K562 (cell line): ENCODE data around the gene TACC3. TPM values are rescaled to one million over a fixed set of nuclear protein-coding genes. Genes with fewer than 3 reads are reported as not detected.

Experiments used
- ATAC-seq: fragments of 200-7000 bp; cut with Tn5 transposase; 3 replicates; pipeline ENCODE4 v1.9.1; 2020; ENCODE audit warnings: moderate library complexity
- BruUV-seq: library from RNA; stranded (reverse); fragments of 400-500 nt; replicated peaks from 2 replicates; lab custom pipeline; 2021; lab: Mats Ljungman, UMichigan
- CTCF ChIA-PET: fragments of 300-600 bp; formaldehyde crosslinking; extraction: SDS; loops from one replicate; lab custom pipeline; 2021; ENCODE audit warnings: low intra/inter-chr PET ratio; lab: Yijun Ruan, JAX
- POLR2A ChIA-PET: fragments of 300-600, 350-650 bp; sonication (Branson Sonifier 250); formaldehyde crosslinking; extraction: SDS; loops from one replicate; lab custom pipeline; 2021; ENCODE audit warnings: antibody characterized with exemption, inconsistent platforms; lab: Yijun Ruan, JAX
- DNase-seq, 4 experiments: peaks; one replicate each; pipeline versions ENCODE4 v3.0.0 to v3.0.0-alpha.2; 2011 to 2018; ENCODE audit warnings: low spot score in 3 of 4, mixed read lengths in 3 of 4; ENCODE audit errors: extremely low read depth in 1 of 4
- FAIRE-seq: peaks from 2 replicates; lab custom pipeline; 2011; peaks lifted over from hg19 to GRCh38; lab: Jason Lieb, UNC
- H2AFZ ChIP-seq: 2 replicates; pipeline ENCODE4 v1.6.0; 2011; ENCODE audit warnings: low read depth, low read length, control low read depth, inconsistent platforms
- H3K27ac ChIP-seq: fragments of 200-600 bp; 3 replicates; pipeline ENCODE4 v1.8.0; 2011; ENCODE audit warnings: low read depth, mild to moderate bottlenecking, control low read depth, inconsistent platforms, low read length, moderate library complexity, mixed read lengths; ENCODE audit errors: extremely low read depth
- H3K27me3 ChIP-seq, 2 experiments: fragments of 300-600 bp in 1 of 2; 2 replicates in 1 of 2; 3 replicates in 1 of 2; pipeline versions ENCODE4 v1.6.0 to v1.8.0; 2011; ENCODE audit warnings: inconsistent platforms in 2 of 2, low read length in 2 of 2, mild to moderate bottlenecking in 1 of 2, mixed read lengths in 1 of 2, moderate library complexity in 1 of 2; ENCODE audit not compliant: control insufficient read depth in 2 of 2, insufficient read depth in 2 of 2
- H3K36me3 ChIP-seq: fragments of 300-600 bp; 3 replicates; pipeline ENCODE4 v1.8.0; 2011; ENCODE audit warnings: mild to moderate bottlenecking, low read length, inconsistent platforms; ENCODE audit not compliant: control insufficient read depth, insufficient read depth
- H3K4me1 ChIP-seq, 2 experiments: fragments of 200-600 bp in 1 of 2; replicated peaks in 1 of 2; 2 replicates in 1 of 2; 3 replicates in 1 of 2; pipeline versions ENCODE4 v1.5.1 to v1.8.0; 2011; ENCODE audit warnings: inconsistent platforms in 2 of 2, low read length in 2 of 2, mild to moderate bottlenecking in 1 of 2, mixed read lengths in 1 of 2, moderate library complexity in 1 of 2; ENCODE audit not compliant: control insufficient read depth in 2 of 2, insufficient read depth in 2 of 2
- H3K4me2 ChIP-seq: 2 replicates; pipeline ENCODE4 v1.6.1; 2011; ENCODE audit warnings: low read length, control low read depth, inconsistent platforms, mixed read lengths; ENCODE audit not compliant: insufficient read depth
- H3K4me3 ChIP-seq: fragments of 200-600 bp; sonication (generic), shearing (Covaris generic); 2 replicates; pipeline ENCODE4 v1.5.1; 2016; ENCODE audit warnings: control low read depth, inconsistent platforms
- H3K79me2 ChIP-seq: fragments of 200-600 bp; 3 replicates; pipeline ENCODE4 v1.8.0; 2011; ENCODE audit warnings: low read length, inconsistent platforms; ENCODE audit not compliant: control insufficient read depth, insufficient read depth
- H3K9ac ChIP-seq, 2 experiments: 2 replicates each; pipeline versions ENCODE4 v1.6.0 to v1.6.1; 2011; ENCODE audit warnings: low read depth in 2 of 2, low read length in 2 of 2, control low read depth in 1 of 2, inconsistent platforms in 1 of 2, mild to moderate bottlenecking in 1 of 2, mixed read lengths in 1 of 2; ENCODE audit not compliant: insufficient read depth in 1 of 2
- H3K9me1 ChIP-seq: one replicate; pipeline ENCODE4 v1.6.0; 2011; ENCODE audit warnings: inconsistent platforms, mild to moderate bottlenecking, low read length, moderate library complexity; ENCODE audit not compliant: control insufficient read depth, insufficient read depth
- H3K9me3 ChIP-seq: replicated peaks from 2 replicates; pipeline ENCODE4 v1.5.1; 2011; ENCODE audit warnings: low read depth, low read length, inconsistent platforms; ENCODE audit not compliant: control insufficient read depth, insufficient read depth
- H4K20me1 ChIP-seq: replicated peaks from 2 replicates; pipeline ENCODE4 v1.6.1; 2011; ENCODE audit warnings: low read length, inconsistent platforms, mixed read lengths; ENCODE audit not compliant: control insufficient read depth, insufficient read depth
- CAMTA2 ChIP-seq: fragments of 250-450 bp; sonication (Bioruptor Pico); conservative IDR thresholded peaks from 2 replicates; pipeline ENCODE4 v1.5.1; 2022
- CBX3 ChIP-seq, 2 experiments: IDR thresholded peaks; 1 replicate in 1 of 2; 2 replicates in 1 of 2; pipeline ENCODE4 v1.6.1; 2012; ENCODE audit warnings: inconsistent platforms in 2 of 2, low read length in 2 of 2, borderline replicate concordance in 1 of 2, control low read depth in 1 of 2
- CC2D1A ChIP-seq: fragments of 450-650 bp; IDR thresholded peaks from 2 replicates; pipeline ENCODE4 v1.6.1; 2017; ENCODE audit warnings: mild to moderate bottlenecking
- ETV6 ChIP-seq, 3 experiments: fragments of 150-350 bp in 1 of 3; sonication (generic) in 1 of 3; formaldehyde crosslinking in 1 of 3; IDR thresholded peaks; 2 replicates each; pipeline versions ENCODE4 v1.6.1 to v1.8.0; 2014 to 2022; ENCODE audit warnings: borderline replicate concordance in 2 of 3, low read depth in 2 of 3, antibody characterized with exemption in 1 of 3, low read length in 1 of 3, mild to moderate bottlenecking in 1 of 3, missing genetic modification reagents in 1 of 3
- HSF4 ChIP-seq: fragments of 250-450 bp; sonication (Bioruptor Pico); IDR thresholded peaks from 2 replicates; pipeline ENCODE4 v2.1.2; 2022; ENCODE audit warnings: mild to moderate bottlenecking, moderate library complexity, borderline replicate concordance
- KAT7 ChIP-seq: sonication (generic); formaldehyde crosslinking; IDR thresholded peaks from 2 replicates; pipeline ENCODE4 v1.8.0; 2022; ENCODE audit warnings: missing genetic modification reagents, mild to moderate bottlenecking, borderline replicate concordance
- L3MBTL2 ChIP-seq: fragments of 450-650 bp; IDR thresholded peaks from 2 replicates; pipeline ENCODE4 v1.6.1; 2016; ENCODE audit warnings: mild to moderate bottlenecking, moderate library complexity
- LARP7 ChIP-seq: fragments of 450-650 bp; IDR thresholded peaks from 2 replicates; pipeline ENCODE4 v1.6.1; 2016
- MAFK ChIP-seq: IDR thresholded peaks from 2 replicates; pipeline ENCODE4 v1.6.1; 2011; ENCODE audit warnings: low read length, improper control_type of control experiment
- PML ChIP-seq: IDR thresholded peaks from 2 replicates; pipeline ENCODE4 v1.6.1; 2012; ENCODE audit warnings: low read length, inconsistent platforms
- POLR2A ChIP-seq: fragments of 450-650 bp; conservative IDR thresholded peaks from 2 replicates; pipeline ENCODE4 v1.6.1; 2016
- PURB ChIP-seq: sonication (generic); formaldehyde crosslinking; IDR thresholded peaks from 2 replicates; pipeline ENCODE4 v1.9.0; 2021; ENCODE audit warnings: low read depth, mild to moderate bottlenecking, missing genetic modification reagents
- SMARCC2 ChIP-seq: fragments of 450-650 bp; IDR thresholded peaks from 2 replicates; pipeline ENCODE4 v1.6.1; 2017; ENCODE audit warnings: antibody characterized with exemption, moderate library complexity, mild to moderate bottlenecking, low read depth
- SRSF9 ChIP-seq: fragments of 200-400 bp; formaldehyde crosslinking; IDR thresholded peaks from 2 replicates; pipeline ENCODE4 v1.6.1; 2017; ENCODE audit warnings: low read depth, low read length, borderline replicate concordance
- ZNF174 ChIP-seq: fragments of 250-450 bp; sonication (Bioruptor Pico); IDR thresholded peaks from 2 replicates; pipeline ENCODE4 v1.4.0; 2020; ENCODE audit warnings: mild to moderate bottlenecking
- ZNF347 ChIP-seq: fragments of 450-650 bp; formaldehyde crosslinking; IDR thresholded peaks from 2 replicates; pipeline ENCODE4 v1.4.0; 2020; ENCODE audit warnings: low read depth, mild to moderate bottlenecking, moderate library complexity
- ZNF699 ChIP-seq: fragments of 250-450 bp; sonication (Bioruptor Pico); IDR thresholded peaks from 2 replicates; pipeline ENCODE4 v1.8.0; 2021; ENCODE audit warnings: mild to moderate bottlenecking, moderate library complexity; ENCODE audit not compliant: insufficient replicate concordance
- WGBS: fragments of 100-300 bp; shearing (Covaris generic); methylation state at CpG from one replicate; pipeline ENCODE4 v1.1.6; 2016; ENCODE audit warnings: low coverage, mixed read lengths; ENCODE audit not compliant: insufficient coverage; ENCODE audit errors: missing lambda C conversion rate; 5-methylcytosine and 5-hydroxymethylcytosine counted together
- in situ Hi-C: fragments of 300-500 bp; cut with MboI; formaldehyde crosslinking; loops from 4 replicates; pipeline ENCODE4 v1.15.0; 2018; ENCODE audit warnings: inconsistent platforms, mixed read lengths
- intact Hi-C: fragments of 100-400 bp; cut with micrococcal nuclease; formaldehyde crosslinking; loops from 2 replicates; pipeline ENCODE4 v1.14.2; 2022
- polyA plus RNA-seq, 8 experiments: library from polyadenylated mRNA; depleted of rRNA in 4 of 8; stranded (reverse) in 5 of 8; unstranded in 3 of 8; fragments of >200 nt; fragmentation: Nextera tagmentation in 2 of 8; fragmentation: Illumina TruSeq in 1 of 8; extraction: Ambion mirVana in 2 of 8; extraction: Trizol in 1 of 8; gene quantifications; 2 replicates each; pipeline versions ENCODE4 v1.2.1 to v1.2.3, GENCODE V29; 2011 to 2014; ENCODE audit warnings: inconsistent platforms in 1 of 8, missing spikeins in 1 of 8
- total RNA-seq, 7 experiments: library from RNA; depleted of rRNA in 6 of 7; stranded (reverse); fragments of >200 nt in 6 of 7; fragmentation: Illumina TruSeq in 2 of 7; extraction: Trizol in 2 of 7; gene quantifications; 2 replicates each; pipeline versions ENCODE4 v1.2.1 to v1.2.3, GENCODE V29; 2011 to 2021; ENCODE audit warnings: low replicate concordance in 1 of 7
- TF ChIP-seq, protein P1 (sequence below): fragments of 450-650 bp; formaldehyde crosslinking; IDR thresholded peaks from 2 replicates; pipeline ENCODE4 v1.4.0; 2022; ENCODE audit warnings: missing genetic modification characterization
- TF ChIP-seq, protein P2 (sequence below): fragments of 200-800 bp; sonication (Bioruptor generic); IDR thresholded peaks from 2 replicates; pipeline ENCODE4 v1.6.1; 2017; ENCODE audit warnings: missing genetic modification characterization, missing compliant biosample characterization
- TF ChIP-seq, protein P3 (sequence below): fragments of 250-450 bp; sonication (Bioruptor Pico); IDR thresholded peaks from 2 replicates; pipeline ENCODE4 v1.6.1; 2021; ENCODE audit warnings: mild to moderate bottlenecking

The TACC3 gene
- total and polyA plus RNA-seq, 9 of the 15 experiments (the other 6 are each of a cell fraction or from before 2014, with no cell fraction given), result 1.9 to 122 (median 55.6) TPM

DNA sequence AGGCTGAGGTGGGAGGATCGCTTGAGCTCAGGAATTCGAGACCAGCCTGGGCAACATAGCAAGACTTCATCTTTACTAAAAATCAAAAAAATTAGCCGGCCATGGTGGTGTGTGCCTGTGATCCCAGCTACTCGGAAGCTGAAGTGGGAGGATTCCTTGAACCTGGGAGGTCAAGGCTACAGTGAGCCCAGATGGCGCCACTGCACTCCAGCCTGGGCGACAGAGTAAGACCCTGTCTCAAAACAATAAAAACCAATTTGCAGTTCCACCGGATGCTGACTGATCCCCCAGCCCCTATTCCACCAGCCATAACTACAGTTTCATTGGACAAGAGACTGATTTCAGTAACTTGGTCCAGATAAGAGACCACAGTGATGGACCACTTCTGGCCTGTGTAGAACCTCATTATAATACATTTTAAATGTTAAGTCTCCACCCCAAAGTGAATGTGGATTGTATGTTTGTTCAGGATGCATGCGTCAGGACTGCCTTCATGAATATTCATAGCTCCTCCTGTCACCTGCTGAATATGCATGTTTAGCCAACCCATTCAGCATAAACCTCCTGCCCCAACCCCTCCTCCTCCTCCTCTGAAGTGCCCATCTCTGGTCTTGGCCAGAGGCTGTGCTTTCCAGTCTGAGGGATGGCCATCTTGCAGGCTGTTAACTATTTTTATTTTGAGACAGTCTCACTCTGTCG is 6.9 kb upstream of the TACC3 start:
- intact Hi-C loops, result no loop called here
- BruUV-seq, result no TSS peak
- Histone ChIP-seq H2AFZ (no peak overlapping the region), H3K36me3 (peaks cover 58% of the 10 kb centered on the region; the same call in 2 of the 3 replicates), H3K9me1 (no peaks in the 10 kb centered on the region), H3K4me3 (peak overlapping the region; percentile 86), H3K9ac (peak overlapping the region; percentile 95 to 100; a peak in 3 of 4 replicates), H3K27ac (peak overlapping the region; percentile 100), H3K9me3 (no peaks in the 10 kb centered on the region), H3K4me1 (peaks cover 25 to 76% of the 10 kb centered on the region in 2 experiments; a peak in 4 of 5 replicates), H3K4me2 (peak overlapping the region; percentile 98), H3K79me2 (peaks cover 92% of the 10 kb centered on the region), H3K27me3 (no peaks in the 10 kb centered on the region), H4K20me1 (peaks cover 16% of the 10 kb centered on the region; the same call in 1 of the 2 replicates)
- ChIA-PET CTCF (no interaction called here), POLR2A (interaction anchor here (0.6 to 2.1 kb wide), 3 partner anchors 14 to 74 kb away, joined by 3 to 7 read pairs (median 4); no protein-coding TSS in a partner anchor)
- WGBS, result 15% methylated on average over 9 of the region's 9 CpGs
- peak; percentile 15 for ATAC-seq
- peak in 1 of 4 experiments; percentile 65 for DNase-seq
- in situ Hi-C loops, result no loop called here
- peak; percentile 88 for FAIRE-seq
- TF ChIP-seq, protein P1, sequence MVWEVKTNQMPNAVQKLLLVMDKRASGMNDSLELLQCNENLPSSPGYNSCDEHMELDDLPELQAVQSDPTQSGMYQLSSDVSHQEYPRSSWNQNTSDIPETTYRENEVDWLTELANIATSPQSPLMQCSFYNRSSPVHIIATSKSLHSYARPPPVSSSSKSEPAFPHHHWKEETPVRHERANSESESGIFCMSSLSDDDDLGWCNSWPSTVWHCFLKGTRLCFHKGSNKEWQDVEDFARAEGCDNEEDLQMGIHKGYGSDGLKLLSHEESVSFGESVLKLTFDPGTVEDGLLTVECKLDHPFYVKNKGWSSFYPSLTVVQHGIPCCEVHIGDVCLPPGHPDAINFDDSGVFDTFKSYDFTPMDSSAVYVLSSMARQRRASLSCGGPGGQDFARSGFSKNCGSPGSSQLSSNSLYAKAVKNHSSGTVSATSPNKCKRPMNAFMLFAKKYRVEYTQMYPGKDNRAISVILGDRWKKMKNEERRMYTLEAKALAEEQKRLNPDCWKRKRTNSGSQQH (CRISPR knock-in tag), result no peak
- TF ChIP-seq ZNF699, result no peak
- no peak for TF ChIP-seq CBX3 (IDR thresholded peaks at IDR 0.05; ENCODE audit: borderline replicate concordance in 1 of 2, low read length in 2 of 2)
- TF ChIP-seq PML, result no peak
- peak; percentile 19; the same call in 1 of the 2 replicates for TF ChIP-seq POLR2A
- TF ChIP-seq CAMTA2 (CRISPR knock-in tag), result no peak
- TF ChIP-seq ZNF174, result no peak
- TF ChIP-seq HSF4 (CRISPR knock-in tag), result no peak
- TF ChIP-seq, protein P2, sequence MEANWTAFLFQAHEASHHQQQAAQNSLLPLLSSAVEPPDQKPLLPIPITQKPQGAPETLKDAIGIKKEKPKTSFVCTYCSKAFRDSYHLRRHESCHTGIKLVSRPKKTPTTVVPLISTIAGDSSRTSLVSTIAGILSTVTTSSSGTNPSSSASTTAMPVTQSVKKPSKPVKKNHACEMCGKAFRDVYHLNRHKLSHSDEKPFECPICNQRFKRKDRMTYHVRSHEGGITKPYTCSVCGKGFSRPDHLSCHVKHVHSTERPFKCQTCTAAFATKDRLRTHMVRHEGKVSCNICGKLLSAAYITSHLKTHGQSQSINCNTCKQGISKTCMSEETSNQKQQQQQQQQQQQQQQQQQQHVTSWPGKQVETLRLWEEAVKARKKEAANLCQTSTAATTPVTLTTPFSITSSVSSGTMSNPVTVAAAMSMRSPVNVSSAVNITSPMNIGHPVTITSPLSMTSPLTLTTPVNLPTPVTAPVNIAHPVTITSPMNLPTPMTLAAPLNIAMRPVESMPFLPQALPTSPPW (CRISPR knock-in tag), result peak; percentile 14; the same call in 1 of the 2 replicates
- 0 out of 2 replicates have a peak, but pooled peaks have one; percentile 21 for TF ChIP-seq KAT7 (CRISPR knock-in tag)
- no peak for TF ChIP-seq SRSF9
- no peak for TF ChIP-seq ZNF347 (CRISPR knock-in tag)
- TF ChIP-seq, protein P3, sequence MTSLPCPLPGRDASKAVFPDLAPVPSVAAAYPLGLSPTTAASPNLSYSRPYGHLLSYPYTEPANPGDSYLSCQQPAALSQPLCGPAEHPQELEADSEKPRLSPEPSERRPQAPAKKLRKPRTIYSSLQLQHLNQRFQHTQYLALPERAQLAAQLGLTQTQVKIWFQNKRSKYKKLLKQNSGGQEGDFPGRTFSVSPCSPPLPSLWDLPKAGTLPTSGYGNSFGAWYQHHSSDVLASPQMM (CRISPR knock-in tag), result no peak
- TF ChIP-seq PURB (CRISPR knock-in tag), result no peak
- no peak for TF ChIP-seq CC2D1A
- TF ChIP-seq SMARCC2, result no peak
- no peak for TF ChIP-seq LARP7
- TF ChIP-seq ETV6 (IDR thresholded peaks at IDR 0.05; ENCODE audit: borderline replicate concordance in 1 of 2, low read depth in 2 of 2, low read length in 1 of 2), result no peak
- TF ChIP-seq ETV6 (CRISPR knock-in tag; IDR thresholded peaks at IDR 0.05; ENCODE audit: borderline replicate concordance), result no peak
- TF ChIP-seq L3MBTL2, result no peak
- TF ChIP-seq MAFK, result peak; percentile 45; the same call in 1 of the 2 replicates
